Activated CD8-positive, alpha-beta memory T cell treated with anti-CD3 and anti-CD28 coated beads, Interleukin-2, amount 50 U/mL, for 48 hours (primary cell): Measurements from ENCODE around the gene ELL2.
A peak's percentile ranks its signal among the peaks of the same experiment; 100 is the strongest.

Experiments used
- DNase-seq: peaks from one replicate; pipeline ENCODE4 v3.0.0-alpha.2; 2020

The ELL2 gene

GRCh38 chr5:95874246-95874645 lies 87.4 kb downstream of the ELL2 start:
- DNase-seq = no peak

DNA sequence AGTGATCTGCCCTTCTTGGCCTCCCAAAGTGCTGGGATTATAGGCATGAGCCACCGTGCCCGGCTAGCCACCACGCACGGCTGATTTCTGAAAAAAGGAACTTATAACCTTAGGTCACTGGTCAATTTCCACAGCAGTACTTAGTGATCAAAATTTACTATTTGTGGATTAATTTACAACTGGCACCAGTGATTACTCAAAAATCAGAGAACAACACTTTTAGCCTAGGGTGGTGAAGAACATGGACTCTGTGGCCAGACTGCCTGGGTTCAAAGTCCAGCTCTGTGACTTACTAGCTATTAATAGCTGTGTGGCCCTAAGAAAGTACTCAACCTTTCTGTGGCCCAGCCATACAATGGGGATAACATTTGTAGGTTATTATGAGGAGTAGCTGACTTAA lies 88.3 kb downstream of the ELL2 start:
- peak; percentile 23 for DNase-seq

DNA sequence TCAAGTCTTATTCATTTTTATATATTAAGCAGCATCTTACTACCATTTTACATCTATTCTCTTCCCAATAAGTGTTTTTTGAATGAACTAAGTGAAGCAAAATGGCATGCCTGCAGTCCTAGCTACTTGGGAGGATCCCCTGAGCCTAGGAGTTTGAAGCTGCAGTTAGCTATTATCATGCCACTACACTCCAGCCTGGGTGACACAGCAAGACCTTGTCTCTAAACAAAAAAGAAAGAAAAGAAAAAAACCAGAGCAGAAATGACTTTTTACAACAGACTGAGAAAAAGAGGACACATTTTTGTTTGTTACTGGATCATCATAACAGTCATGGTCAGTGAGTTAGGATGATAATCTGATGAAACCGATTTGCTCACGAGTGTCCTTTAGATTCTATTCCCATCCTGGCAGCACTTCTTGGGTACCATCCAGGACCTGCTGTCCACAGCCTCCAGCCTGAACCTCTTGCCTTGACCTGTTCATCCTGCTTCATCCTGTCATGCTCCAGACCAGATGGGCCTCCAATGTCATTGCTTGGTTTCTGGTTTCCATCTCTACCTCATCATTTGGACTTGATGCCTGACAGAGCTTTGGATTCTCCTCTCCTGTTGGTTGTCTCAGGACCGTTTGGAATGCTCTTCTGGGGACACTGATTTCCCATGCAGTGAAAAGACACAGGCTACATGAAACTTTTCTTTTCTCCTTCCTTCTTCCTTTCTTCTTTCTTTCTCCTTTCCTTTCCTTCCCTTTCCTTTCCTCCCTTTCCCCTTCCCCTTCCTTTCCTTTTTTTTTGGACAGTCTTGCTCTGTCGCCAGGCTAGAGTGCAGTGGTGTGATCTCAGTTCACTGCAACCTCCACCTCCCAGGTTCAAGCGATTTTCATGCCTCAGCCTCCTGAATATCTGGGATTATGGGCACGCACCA lies 89.0 kb downstream of the ELL2 start:
- peak; percentile 43 for DNase-seq

DNA sequence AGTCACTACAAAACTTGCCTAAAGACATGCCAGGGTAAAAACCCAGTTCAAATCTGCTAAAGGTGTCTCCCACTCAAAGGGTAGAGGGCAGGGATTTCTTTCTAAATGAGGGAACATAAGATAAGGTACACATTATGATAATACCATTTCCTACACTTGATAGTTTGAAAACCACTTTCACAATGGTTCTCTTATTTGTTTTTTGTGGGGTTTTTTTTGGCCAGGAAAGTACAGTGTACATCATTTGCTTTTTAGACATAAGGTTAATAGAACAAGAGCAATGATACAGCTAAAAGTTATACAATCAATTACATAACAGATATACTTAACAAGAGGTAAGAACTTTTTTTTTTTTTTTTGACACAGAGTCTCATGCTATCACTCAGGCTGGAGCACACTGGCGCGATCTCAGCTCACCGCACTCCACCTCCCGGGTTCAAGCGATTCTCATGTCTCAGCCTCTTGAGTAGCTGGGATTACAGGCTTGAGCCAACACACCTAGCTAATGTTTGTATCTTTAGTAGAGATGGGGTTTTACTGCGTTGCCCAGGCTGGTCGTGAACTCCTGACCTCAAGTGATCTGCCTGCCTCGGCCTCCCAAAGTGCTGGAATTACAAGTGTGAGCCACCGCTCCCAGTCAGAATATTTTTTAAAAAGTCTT lies 90.4 kb downstream of the ELL2 start:
- DNase-seq = peak; percentile 45

- peak; percentile 74 for DNase-seq
Measured at GRCh38 chr5:95870105-95870672, 91.5 kb downstream of the ELL2 start.

DNA sequence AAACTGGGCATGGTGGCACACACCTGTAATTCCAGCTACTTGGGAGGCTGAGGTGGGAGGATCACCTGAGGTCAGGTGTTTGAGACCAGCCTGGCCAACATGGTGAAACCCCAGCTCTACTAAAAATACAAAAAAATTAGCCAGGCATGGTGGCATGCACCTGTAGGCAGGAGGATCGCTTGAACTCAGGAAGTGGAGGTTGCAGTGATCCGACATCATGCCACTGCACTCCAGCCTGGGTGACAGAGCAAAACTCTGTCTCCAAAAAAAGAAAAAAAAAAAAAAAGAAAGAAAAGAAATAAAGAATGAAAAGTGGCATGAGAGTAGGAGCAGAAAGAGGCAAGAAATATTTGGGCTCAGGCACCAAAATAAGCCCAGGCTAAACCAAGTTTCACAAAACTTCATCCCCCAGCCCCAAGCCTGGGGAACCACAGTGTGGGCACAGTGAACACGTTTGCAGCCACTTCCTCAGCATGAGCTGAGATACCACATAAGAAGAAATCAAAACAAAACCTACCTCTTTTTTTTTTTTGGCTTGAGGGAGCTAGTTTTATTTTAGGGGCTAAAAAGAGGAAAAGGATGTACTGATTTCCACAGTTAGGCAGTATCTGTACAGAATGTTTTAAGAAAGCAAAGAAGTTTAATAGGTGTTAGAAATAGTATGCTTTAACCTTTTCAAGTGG lies 92.3 kb downstream of the ELL2 start:
- DNase-seq = peak; percentile 74

DNA sequence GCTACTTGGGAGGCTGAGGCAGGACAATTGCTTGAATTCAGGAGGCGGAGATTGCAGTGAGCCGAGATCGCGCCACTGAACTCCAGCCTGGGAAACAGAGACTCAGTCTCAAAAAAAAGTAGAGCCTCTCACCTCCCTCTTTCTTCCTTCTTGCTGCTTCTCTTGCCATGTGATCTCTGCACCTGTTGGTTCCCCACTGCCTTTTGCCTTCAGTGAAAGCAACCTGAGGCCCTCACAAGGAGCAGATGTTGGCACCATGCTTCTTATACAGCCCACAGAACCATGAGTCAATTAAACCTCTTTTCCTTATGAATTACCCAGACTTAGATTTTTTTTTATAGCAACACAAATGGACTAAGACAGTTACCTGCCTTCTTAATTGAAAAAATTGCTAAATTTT lies 93.5 kb downstream of the ELL2 start:
- DNase-seq = no peak

DNA sequence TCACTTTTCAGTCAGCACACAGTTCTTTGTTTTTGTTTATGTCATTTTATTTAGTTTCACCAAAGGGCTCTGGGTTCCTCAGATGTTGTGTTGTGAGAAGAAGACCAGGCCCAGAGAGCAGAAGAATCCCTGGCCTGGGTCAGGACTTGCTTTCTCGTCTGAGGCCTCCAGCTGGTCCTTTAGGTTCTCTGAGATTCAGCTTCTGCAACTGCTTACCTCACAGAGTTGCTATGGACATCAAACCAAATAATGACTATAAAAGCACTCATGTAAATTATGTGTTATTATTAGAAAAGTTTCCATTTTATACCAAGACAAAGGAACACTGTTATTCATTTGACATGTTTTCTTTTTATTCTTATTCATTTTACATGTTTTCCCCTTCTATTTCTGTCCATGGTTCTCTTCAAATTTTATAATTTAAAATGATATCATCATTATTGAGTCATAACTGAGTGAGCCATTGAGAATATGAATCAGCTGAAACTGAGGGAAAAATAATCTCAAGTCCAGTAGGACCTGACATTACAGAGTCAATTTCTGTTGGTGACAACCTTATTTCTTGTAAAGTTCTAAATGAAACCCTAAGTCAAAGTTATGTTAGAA lies 95.1 kb downstream of the ELL2 start:
- no peak for DNase-seq

DNA sequence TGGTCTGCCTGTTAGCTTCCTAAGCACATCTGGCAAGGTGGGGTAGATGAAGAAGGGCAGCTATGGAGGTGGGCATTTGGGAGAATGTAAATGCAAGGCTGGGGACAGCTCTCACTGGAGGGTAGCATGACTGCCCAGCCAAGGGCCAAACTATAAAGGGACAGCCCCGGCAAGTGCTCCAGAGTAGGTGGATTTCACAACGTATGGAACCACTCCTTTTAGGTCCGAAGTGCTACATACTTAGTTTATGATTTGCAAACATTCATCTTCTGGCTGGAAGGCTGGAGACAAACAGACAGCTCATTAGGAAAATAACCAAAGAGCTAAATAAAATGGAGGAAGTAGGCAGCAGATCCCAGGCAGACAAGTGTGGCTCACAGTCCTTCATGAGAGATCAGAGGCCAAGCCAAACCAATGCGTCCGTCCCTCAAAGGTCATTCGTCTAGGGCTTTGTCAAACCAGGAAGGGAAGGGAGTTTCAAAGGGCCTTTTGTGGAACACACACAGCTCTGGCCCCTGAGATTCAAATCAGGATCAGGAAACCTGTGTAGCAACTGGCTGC lies 96.6 kb downstream of the ELL2 start:
- DNase-seq = peak; percentile 33

- DNase-seq = peak; percentile 2
Measured at GRCh38 chr5:95864456-95864855, 97.2 kb downstream of the ELL2 start.

DNA sequence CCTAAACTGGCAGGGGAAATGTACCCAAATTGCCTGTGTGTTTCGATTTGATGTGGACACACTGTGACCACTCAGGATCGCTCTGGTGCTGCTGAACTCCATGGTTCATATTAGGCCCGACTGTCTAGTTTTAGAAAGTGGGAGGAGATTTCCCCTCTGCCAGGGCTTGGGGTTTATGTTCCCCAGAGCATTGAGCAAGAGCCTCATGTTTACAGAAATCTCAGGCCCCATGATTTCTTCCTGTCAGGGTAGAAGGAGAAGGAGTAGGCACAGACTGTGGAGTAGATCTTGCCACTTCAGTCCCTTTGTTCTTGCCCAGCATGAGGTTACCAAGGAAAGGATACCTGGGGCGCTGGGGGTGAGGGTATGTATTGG lies 98.3 kb downstream of the ELL2 start:
- no peak for DNase-seq

GRCh38 chr5:95862671-95863382 lies 98.8 kb downstream of the ELL2 start:
- peak; percentile 48 for DNase-seq

DNA sequence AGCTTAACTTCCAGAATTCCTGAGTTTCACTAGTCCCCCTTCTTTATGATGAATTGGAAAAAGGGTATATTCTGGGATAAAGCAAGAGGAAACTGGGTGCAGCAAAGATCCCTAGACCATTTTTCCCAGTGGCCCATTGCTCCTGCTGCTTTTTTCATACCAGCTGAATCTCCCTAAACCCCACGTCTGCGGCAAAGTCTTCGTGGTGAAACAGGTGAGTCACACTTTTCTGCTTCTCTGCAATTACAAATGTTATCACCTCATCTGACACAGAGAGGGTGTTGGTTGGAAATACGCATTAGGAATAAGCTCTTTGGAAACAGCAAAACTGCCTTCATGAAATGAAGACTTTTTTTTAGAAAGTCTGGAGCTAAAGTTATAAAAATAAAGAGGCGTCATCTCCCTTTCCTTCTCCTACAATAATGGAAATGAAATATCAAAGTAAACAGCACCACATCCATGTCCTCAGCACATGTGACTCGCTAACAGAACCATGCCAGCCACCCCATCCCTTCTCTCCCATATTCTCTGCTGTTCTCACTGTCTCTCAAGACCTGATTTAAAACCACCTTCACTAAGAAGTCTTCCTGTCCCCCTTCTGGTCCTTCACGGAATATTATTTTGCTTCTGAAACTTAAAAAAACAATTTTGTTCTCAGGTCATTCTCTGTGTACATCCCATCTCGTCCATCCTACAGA lies 99.6 kb downstream of the ELL2 start:
- peak; percentile 59 for DNase-seq

- DNase-seq = peak; percentile 62
Measured at GRCh38 chr5:95861221-95861863, 100.3 kb downstream of the ELL2 start.

GRCh38 chr5:95859661-95860060 lies 102.0 kb downstream of the ELL2 start:
- DNase-seq = peak; percentile 53

DNA sequence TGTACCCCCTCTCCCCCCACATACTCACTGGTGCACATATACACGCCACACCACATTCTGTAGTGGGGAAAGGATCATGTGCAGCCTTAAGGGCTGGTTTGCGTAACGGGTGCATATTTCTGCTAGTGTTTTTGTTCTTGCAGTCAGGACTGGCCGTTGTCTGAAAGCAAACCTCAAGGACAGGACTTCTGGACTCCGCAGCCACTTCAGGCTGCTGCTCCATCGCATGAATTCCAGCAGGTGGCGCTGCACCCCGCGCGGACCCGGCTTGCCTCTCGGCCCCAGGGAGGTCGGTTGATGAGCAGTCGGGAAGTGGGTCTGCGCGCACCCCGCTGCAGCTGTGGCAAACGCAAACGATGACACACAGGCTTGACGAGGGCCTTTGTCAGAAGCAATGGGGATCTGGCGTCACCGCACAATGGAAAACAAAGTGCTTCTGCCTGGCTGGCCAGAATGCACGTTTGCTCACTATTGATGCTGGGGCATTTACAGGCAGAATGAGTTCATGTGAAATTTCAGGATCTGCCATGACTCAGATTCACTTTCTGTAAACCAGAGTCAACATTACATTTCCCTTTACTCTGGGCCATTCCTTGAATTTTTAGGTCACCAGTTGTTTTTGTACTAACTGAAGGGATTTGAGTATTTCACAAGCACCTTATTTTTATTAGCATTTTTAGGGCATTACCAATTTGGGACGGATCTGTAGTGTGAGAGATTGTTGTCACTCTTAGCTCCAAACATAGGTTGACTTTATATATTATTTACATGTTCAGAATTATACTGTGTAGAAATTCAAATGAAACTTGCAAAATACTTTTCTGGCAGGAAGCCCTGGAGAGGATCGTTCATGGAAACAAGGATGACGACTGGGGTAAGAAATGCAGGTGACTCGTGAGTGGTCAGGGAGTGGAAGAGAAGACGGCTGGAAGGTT lies 102.7 kb downstream of the ELL2 start:
- peak; percentile 98 for DNase-seq

DNA sequence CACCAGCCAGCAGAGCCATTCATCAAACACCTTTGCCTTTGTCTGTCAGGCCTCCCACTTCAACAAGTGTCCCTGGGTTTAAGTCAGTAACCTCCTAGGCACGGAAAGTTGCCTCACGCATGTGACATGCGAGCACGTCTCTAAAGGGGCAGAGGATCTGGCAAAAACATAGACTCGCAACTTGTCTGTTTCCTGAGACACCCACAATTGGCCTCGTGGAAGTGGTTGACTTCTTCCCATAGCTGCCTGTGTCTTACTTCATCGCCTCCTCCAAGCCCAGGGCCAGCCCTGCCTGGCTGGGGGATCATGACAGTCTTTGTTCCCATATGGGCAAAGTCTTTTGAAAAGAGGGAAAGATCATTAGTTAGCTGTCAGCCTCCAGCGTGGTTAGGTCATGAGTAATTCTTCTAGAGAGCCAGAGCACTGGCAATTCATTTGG lies 103.6 kb downstream of the ELL2 start:
- DNase-seq = peak; percentile 53

DNA sequence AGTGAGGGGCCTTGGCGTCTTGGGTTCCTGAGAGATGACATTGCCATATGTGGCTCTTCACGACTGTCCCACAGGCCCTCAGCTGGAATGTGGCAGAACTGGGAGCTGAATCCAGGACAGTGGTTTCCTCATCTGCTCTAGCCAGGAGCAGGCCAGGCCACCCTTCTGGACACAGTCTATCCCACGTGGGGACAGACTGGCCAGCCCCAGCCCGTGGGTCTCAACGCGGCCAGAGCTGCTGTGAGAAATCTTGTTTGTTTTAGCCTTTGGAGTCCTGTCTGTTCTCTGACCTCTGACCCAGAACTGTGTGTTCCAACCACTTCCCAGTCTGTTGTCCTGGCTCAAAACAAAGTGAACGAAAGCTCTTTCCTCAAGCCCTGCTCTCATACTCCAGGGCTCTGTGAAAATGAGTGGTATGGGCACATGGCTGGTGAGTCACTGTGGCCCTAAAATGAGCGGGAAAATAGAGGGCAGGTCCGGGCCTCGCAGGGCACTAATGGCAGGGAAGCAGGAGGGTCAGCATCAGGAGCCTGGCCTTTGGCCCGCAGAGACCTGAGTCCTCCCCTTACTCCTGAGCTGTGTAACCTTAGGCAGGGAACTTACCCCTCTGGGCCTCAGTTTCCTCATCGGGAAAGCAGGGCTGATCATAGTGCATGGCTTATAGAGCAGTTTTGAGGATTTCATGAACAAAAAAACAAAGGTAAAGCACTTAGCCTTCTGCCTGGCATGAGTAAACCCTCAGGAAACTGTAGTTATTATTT lies 104.3 kb downstream of the ELL2 start:
- DNase-seq = peak; percentile 52
